DMS153 treated with DMSO at 0.1 percent for 48 hours (cell line): Measurements from ENCODE around the gene RPS15.

Experiments
- DNase-seq: peaks from one replicate; lab custom pipeline; 2025; ENCODE audit not compliant: unreplicated experiment; lab: John Stamatoyannopoulos, UW

RPS15 gene

GRCh38 chr19:1481893-1482360 lies 43.7 kb downstream of the RPS15 start:
- DNase-seq, result no peak

GRCh38 chr19:1482361-1483130 lies 44.4 kb downstream of the RPS15 start:
- DNase-seq, result no peak

DNA sequence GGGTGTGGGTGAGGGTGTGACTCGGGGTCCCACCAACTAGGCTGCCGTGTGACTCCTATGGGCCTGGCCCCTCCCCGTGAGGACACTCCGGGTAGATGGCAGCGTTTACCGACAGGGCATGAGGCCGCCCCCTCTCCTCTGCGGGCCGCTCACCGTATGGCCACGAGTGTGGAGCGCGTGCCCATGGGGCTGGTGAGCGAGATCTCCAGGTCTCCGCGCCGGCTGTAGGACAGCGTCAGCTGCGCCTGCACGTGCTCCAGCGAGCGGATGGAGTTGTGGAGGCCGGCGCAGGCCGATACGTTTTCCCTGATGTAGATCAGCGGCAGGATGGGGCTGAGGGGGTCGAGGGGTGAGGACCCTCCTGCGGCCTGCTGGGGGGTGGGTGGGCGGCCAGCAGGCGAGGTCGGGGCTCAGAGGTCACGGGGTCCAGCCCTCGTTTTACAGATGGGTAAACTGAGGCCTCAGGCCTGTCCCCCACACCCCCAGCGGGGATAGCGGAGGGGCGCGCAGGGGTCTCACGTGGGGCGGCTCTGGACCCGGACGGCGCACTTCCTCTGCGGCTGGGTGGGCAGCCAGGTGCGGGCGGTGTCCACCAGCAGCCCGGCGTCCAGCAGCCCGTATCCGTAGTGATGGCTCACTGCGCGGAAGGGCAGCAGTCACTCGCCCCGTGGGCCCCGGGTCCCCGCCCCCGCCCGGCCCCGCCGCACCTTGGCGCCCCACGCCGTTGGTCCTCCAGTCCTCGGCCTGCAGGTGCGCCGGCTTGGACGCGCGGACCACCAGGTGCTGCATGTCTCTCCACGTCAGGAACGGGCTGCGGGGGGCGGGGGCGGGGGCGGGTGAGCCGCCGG lies 45.2 kb downstream of the RPS15 start:
- no peak for DNase-seq

GRCh38 chr19:1483979-1484428 lies 45.8 kb downstream of the RPS15 start:
- no peak for DNase-seq

DNA sequence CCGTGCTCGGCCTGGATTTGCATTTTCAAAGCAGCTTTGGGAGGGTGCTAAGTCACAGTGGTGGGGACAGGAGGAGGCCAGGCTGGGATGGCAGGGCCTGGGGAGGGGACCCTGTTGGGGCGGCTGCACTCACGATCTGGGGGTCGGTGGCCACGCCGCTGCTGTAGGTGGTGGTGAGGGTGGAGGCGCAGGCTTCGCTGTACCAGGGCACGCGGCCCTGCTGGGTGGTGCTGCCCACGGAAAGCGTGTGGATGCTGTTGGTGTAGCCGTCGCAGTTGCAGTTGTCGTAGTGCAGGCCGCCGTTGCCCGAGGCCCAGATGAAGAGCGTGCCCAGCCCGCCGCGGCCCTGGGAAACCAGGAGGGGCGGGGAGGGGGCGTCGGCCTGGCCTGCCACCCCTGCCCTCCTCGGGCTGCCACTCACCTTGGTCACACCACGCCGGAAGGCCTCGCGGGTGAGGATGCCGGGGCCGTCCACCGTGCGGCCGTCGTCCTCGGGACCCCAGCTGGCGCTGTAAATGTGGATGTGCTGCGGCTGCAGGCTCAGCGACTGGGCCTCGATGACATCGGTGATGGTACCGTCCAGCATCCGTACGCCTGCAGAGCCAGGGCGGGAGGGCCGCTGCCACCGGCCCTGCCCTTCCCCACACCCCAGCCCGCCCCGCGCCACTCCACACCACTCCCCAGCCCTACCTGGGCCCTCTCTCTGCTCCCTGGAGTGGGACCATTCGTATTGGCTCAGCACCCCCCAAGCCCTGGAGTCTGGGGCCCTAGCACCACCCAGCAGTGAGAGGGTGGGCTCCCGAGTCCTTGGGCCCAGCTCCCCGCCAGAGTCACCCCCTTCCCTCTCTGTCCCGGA lies 48.8 kb downstream of the RPS15 start:
- no peak for DNase-seq

DNA sequence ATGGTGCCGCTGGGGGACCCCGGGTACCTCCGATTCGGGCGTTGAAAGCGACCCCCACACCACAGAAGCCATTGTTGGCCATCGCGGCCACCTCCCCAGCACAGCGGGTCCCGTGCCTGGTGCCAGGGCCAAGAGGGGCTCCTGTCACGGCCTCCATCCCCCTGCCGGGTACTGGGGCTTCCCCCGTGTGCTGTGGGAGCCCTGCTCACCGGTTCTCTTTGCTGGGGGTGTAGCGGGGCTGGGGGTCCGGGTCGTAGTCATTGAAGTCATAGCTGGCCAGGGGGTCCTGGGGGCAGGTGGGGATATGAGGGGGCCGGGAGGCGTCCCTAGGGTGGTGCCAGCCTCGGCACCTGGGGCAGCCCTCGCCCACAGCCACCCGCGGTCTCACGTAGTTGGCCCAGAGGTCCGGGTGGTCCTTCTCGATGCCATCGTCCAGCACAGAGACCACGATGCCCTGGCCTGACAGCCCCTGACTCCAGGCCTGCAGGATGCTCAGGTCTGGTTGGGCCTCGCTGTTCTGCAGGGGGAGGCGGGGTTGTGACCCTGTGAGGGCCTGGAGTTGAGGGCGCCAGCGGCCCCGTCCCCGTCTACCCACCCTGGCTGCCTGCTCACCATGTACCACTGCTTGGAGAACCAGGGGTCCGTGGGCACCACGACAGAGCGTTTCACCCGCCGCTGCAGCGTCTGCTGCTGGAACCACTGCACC lies 49.5 kb downstream of the RPS15 start:
- DNase-seq, result no peak

- no peak for DNase-seq
Observed at GRCh38 chr19:1488282-1488601, 50.0 kb downstream of the RPS15 start.

- DNase-seq, result no peak
Observed at GRCh38 chr19:1489463-1490310, 51.5 kb downstream of the RPS15 start.
